BE2C (cell line): Measurements from ENCODE around the gene SHISA6.

Experiments
- DNase-seq: peaks from one replicate; pipeline ENCODE4 v3.0.0-alpha.2; 2020
- H3K27me3 ChIP-seq: fragments of 250-450 bp; sonication (Bioruptor Pico); 2 replicates; pipeline ENCODE4 v1.5.1; 2020; ENCODE audit warnings: mild to moderate bottlenecking
- H3K36me3 ChIP-seq: fragments of 250-450 bp; sonication (Bioruptor Pico); 2 replicates; pipeline ENCODE4 v1.5.1; 2020; ENCODE audit warnings: mild to moderate bottlenecking
- H3K4me1 ChIP-seq: fragments of 250-450 bp; sonication (Bioruptor Pico); 2 replicates; pipeline ENCODE4 v1.5.1; 2020
- H3K4me3 ChIP-seq: 2 replicates; pipeline ENCODE4 v1.5.1; 2011; ENCODE audit warnings: low read depth, low read length
- H3K9me3 ChIP-seq: fragments of 250-450 bp; sonication (Bioruptor Pico); 2 replicates; pipeline ENCODE4 v1.5.1; 2020
- TF ChIP-seq, protein P1 (sequence below): IDR thresholded peaks from 2 replicates; pipeline ENCODE4 v1.5.1; 2012; ENCODE audit warnings: mild to moderate bottlenecking, low read depth, low read length

Gene SHISA6

DNA sequence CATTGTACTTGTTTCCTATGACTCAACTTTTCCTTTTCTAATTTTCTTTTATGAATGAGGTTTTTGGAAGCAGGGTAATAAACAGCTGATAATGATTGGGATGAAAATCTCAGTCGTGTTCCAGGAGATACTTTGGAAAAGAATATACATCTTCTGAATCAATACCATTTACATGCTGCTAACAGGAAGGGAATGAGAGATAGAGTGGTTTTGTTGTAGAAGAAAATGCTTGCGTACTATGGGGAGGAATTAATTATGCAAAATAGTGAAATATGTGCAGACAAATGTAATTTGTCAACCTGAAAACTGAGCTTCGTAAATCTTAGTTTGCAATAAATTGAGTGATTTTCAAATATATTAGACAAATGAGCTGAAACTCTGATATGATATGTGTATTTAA is 24.0 kb upstream of the SHISA6 start:
- H3K4me1 ChIP-seq: no peaks in the 10 kb centered on the region
- no peak for DNase-seq
- no peaks in the 10 kb centered on the region for H3K9me3 ChIP-seq
- H3K4me3 ChIP-seq: no peak overlapping the region
- no peaks in the 10 kb centered on the region for H3K27me3 ChIP-seq
- H3K36me3 ChIP-seq: no peaks in the 10 kb centered on the region
- TF ChIP-seq, protein P1, sequence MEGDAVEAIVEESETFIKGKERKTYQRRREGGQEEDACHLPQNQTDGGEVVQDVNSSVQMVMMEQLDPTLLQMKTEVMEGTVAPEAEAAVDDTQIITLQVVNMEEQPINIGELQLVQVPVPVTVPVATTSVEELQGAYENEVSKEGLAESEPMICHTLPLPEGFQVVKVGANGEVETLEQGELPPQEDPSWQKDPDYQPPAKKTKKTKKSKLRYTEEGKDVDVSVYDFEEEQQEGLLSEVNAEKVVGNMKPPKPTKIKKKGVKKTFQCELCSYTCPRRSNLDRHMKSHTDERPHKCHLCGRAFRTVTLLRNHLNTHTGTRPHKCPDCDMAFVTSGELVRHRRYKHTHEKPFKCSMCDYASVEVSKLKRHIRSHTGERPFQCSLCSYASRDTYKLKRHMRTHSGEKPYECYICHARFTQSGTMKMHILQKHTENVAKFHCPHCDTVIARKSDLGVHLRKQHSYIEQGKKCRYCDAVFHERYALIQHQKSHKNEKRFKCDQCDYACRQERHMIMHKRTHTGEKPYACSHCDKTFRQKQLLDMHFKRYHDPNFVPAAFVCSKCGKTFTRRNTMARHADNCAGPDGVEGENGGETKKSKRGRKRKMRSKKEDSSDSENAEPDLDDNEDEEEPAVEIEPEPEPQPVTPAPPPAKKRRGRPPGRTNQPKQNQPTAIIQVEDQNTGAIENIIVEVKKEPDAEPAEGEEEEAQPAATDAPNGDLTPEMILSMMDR: no peak

DNA sequence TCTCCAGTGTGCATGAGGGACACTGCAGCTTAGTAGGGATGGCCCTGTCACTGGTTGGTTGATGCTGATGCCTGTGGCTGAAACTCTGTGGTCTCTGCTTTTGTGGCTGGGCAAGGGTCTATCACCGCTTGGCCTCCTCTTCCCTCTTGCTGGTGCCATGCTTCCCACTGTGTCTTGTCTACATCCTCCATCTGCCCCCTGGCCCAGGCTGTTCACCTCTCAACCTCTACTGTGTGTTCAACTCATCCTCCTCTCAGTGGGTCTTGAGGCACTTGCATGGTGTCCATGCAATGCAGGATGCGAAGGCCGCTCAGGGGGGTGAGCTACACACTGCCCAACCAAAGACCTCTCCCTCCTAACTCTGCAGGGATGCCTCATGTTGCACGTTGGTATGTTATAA is 19.8 kb upstream of the SHISA6 start:
- H3K4me3 ChIP-seq: no peak overlapping the region
- H3K36me3 ChIP-seq: no peaks in the 10 kb centered on the region
- no peak for DNase-seq
- TF ChIP-seq, protein P1: no peak
- H3K4me1 ChIP-seq: no peaks in the 10 kb centered on the region
- no peaks in the 10 kb centered on the region for H3K27me3 ChIP-seq
- H3K9me3 ChIP-seq: no peaks in the 10 kb centered on the region

DNA sequence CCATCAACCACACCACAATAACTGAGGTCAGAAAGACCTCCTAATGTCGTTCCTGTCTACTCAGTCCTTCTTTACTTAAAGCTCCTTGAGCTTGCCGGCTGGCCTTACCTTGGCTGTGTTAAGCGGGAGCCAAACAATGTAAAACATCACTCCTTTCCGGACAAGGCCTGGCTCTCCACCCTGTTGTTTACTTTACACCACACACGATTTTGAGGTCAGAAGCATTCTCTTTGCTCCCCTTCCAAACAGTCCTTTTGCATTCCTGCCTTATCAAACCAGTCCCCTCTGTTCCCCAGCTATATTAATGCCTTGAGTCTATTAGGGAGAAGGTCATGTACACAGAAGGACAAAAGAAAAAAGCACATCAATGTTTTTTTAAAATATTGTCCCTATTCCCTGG is 19.3 kb upstream of the SHISA6 start:
- H3K27me3 ChIP-seq: no peaks in the 10 kb centered on the region
- no peaks in the 10 kb centered on the region for H3K4me1 ChIP-seq
- H3K9me3 ChIP-seq: no peaks in the 10 kb centered on the region
- TF ChIP-seq, protein P1: no peak
- no peaks in the 10 kb centered on the region for H3K36me3 ChIP-seq
- H3K4me3 ChIP-seq: no peak overlapping the region
- no peak for DNase-seq

DNA sequence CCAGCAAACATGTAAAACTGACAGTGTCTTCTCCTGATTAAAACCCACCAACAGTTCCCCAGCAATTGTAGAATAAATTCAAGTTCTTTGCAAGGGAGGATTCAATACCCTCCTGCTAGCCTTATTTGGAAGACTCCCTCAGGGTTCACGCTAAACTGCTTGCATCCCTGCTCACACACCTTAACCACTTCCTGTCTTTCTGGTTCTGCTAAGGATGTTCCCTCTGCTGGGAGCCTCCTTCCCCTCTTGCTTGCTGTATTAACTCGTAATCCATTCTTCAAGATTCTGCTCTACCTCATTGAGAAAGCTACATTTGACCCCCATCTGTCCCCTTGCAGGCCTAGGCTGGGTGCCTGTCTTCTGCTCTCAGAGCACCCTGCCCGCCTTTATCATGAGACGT is 2.3 kb upstream of the SHISA6 start:
- TF ChIP-seq, protein P1: no peak
- H3K36me3 ChIP-seq: no peaks in the 10 kb centered on the region
- H3K4me1 ChIP-seq: no peaks in the 10 kb centered on the region
- no peak overlapping the region for H3K4me3 ChIP-seq
- no peaks in the 10 kb centered on the region for H3K27me3 ChIP-seq
- no peak for DNase-seq
- no peaks in the 10 kb centered on the region for H3K9me3 ChIP-seq

DNA sequence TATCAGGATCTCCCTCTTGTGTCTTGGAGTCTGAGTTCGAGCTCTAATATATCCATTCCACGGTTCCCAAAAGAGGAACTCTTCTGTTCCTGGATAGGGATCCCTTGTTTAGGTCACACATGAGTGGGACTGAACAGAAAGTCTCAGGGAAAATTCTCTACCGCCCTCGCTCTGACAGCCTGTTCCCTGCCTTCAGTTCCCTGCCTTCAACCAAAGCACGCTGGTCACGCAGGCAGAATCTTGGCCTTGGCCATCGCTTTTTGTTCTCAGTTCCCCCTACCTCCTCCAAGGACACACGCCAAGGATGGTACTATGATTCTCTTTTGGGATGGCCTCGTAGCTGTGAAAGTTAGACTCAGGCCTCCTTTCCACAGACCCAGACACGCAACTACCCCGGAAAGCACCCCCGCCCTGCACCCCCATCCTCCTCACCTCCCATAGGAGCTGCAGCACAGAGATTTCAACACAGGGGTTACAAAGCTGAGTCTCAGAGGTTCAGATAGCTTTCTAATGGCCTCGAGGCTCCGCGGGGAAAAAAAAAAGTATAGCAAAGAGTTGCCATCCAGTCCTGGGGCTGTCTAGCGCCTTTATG is 1.5 kb upstream of the SHISA6 start:
- H3K4me3 ChIP-seq: no peak overlapping the region
- no peaks in the 10 kb centered on the region for H3K9me3 ChIP-seq
- no peaks in the 10 kb centered on the region for H3K27me3 ChIP-seq
- H3K36me3 ChIP-seq: no peaks in the 10 kb centered on the region
- TF ChIP-seq, protein P1: no peak
- no peaks in the 10 kb centered on the region for H3K4me1 ChIP-seq
- DNase-seq: no peak

DNA sequence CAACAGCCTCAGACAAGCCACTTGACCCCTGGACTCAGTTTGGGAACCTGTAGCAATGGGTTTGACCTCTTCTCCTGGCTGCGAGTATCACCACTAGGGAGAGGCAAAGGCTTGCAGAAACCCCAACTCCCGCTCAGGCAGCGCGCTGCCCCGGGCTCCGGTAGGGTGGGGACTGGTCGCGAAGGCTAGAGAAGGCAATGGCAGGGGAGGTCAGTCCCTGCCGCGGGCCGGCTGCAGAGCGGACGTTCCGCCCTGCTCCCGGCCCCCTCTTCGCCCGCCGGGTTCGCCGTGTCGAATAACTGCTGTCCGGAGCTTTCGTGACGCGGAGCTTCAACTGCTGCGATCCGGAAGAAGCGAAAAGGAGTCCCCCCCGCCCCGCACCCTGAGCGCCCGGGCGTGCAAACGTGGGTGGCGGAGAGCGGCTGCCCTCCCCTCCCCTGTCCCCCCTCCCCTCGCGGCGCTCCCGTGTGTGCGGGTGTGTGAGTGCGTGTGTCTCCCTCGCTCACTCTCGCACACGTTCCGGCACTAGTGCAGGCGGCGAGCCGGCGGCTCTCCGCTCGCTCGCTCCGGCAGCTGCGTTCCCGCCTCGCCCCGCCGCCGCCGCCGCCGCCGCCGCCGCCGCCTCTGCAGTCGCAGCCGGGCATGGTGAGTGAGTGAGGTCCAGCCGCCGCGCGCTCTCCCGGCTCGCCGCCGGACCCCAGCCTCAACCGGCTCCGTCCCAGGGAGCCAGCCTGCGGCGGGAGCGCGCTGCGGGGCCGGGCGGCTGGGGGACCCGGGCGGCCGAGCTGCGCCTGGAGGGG is 772 bp upstream of the SHISA6 start:
- no peaks in the 10 kb centered on the region for H3K27me3 ChIP-seq
- no peaks in the 10 kb centered on the region for H3K4me1 ChIP-seq
- H3K9me3 ChIP-seq: no peaks in the 10 kb centered on the region
- no peak for DNase-seq
- TF ChIP-seq, protein P1: no peak
- no peak overlapping the region for H3K4me3 ChIP-seq
- H3K36me3 ChIP-seq: no peaks in the 10 kb centered on the region
